ENCODE measurements around the gene CAVIN3.

The CAVIN3 gene

GRCh38 chr11:6327806-6328205 lies 7.5 kb upstream of the CAVIN3 start:
- no peak for DNase-seq (ENCODE audit: low read depth)

GRCh38 chr11:6326985-6327384 lies 6.7 kb upstream of the CAVIN3 start:
- H3K4me3 ChIP-seq (ENCODE audit: low read depth, low read length), result no peak overlapping the region
- no peak for DNase-seq (ENCODE audit: low read depth)

More at GRCh38 chr11:6327806-6328205, 7.5 kb upstream of the CAVIN3 start:
- H3K4me3 ChIP-seq (ENCODE audit: low read depth, low read length), result no peak overlapping the region

- no peak overlapping the region for H3K4me3 ChIP-seq (ENCODE audit: low read depth, low read length)
- no peak for DNase-seq (ENCODE audit: low read depth)
These were observed 6.0 kb upstream of the CAVIN3 start for GRCh38 chr11:6326303-6326702.

DNA sequence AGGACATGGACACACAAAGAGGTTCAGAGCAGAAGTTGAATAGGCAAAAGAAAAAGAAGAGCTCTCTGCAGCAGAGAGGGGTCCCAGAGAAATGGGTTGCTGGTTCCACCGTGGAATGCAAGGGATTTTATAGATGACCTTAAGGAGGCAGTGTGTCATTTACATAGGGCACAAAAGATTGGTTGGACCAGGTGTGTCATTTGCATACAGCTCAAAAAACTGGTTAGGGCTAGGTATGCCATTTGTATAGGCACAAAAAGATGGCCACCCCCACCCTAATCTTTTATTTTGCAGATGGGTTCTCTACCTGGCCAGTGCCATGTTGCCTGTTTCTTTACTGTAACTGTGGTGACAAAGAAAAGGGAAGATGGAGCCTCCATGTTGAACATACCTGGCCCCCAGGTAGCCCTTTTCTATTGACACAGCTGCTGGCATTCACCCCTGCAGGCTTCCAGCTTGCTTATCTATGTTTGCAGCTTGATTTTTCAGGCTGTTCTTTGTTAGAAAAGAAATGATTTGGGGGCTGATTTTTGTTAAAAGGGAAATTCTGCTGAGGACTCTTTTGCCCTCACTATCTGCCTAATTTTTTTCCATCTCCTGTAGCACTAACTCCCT lies 3.1 kb upstream of the CAVIN3 start:
- H3K4me3 ChIP-seq (ENCODE audit: low read depth, low read length), result no peak overlapping the region
- DNase-seq (ENCODE audit: low read depth), result no peak

GRCh38 chr11:6321961-6322362 lies 1.7 kb upstream of the CAVIN3 start:
- DNase-seq (ENCODE audit: low read depth), result no peak
- H3K4me3 ChIP-seq (ENCODE audit: low read depth, low read length), result no peak overlapping the region

DNA sequence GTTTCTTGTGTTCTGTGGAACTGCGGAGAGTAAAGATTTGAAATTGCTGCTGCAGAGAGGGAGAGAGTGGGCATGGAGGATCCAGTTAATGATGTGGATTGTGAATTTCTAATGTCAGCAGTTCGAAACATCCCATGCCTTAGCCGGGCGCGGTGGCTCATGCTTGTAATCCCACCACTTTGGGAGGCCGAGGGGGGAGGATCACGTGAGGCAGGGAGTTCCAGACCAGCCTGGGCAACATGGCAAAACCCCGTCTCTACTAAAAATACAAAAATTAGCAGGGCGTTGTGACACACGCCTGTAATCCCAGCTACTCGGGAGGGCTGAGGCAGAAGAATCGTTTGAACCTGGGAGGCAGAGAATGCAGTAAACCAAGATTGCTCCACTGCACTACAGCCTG lies 1.1 kb upstream of the CAVIN3 start:
- no peak for DNase-seq (ENCODE audit: low read depth)
- peak overlapping the region; percentile 69 for H3K4me3 ChIP-seq (ENCODE audit: low read depth, low read length)

GRCh38 chr11:6319704-6320410 lies 444 bp downstream of the CAVIN3 start:
- peak overlapping the region; percentile 69 for H3K4me3 ChIP-seq (ENCODE audit: low read depth, low read length)
- DNase-seq (ENCODE audit: low read depth), result peak; percentile 84

- H3K4me3 ChIP-seq (ENCODE audit: low read depth, low read length), result peak overlapping the region; percentile 69
- no peak for DNase-seq (ENCODE audit: low read depth)
These were observed 1.1 kb downstream of the CAVIN3 start for GRCh38 chr11:6319001-6319703.

- no peak for DNase-seq (ENCODE audit: low read depth)
- peak overlapping the region; percentile 69 for H3K4me3 ChIP-seq (ENCODE audit: low read depth, low read length)
These were observed 2.1 kb downstream of the CAVIN3 start for GRCh38 chr11:6318204-6318603.

GRCh38 chr11:6315811-6316425 lies 4.4 kb downstream of the CAVIN3 start:
- DNase-seq (ENCODE audit: low read depth), result no peak

GRCh38 chr11:6312106-6312505 lies 8.2 kb downstream of the CAVIN3 start:
- DNase-seq (ENCODE audit: low read depth), result no peak
- H3K4me3 ChIP-seq (ENCODE audit: low read depth, low read length), result no peak overlapping the region

More at GRCh38 chr11:6315811-6316425, 4.4 kb downstream of the CAVIN3 start:
- no peak overlapping the region for H3K4me3 ChIP-seq (ENCODE audit: low read depth, low read length)

- DNase-seq (ENCODE audit: low read depth), result no peak
- no peak overlapping the region for H3K4me3 ChIP-seq (ENCODE audit: low read depth, low read length)
These were observed 12.4 kb downstream of the CAVIN3 start for GRCh38 chr11:6307876-6308275.

DNA sequence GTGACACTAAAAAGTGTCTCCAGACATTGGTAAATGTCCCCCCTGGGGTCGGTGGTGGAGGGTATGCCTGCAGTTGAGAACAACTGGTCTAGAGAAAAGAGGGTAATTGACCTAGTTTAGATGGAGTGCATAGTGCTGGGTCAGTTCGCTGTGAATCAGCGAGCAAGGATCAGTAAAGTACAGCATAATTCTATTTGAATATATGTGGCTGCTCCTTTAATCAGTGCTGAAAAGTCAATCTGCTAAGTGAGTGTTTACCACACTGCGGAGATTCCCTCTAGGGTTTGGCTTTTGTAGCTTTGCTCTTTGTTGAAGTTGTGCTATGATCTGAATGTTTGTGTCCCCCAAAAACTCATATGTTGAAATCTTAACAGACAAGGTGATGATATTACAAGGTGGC lies 15.0 kb downstream of the CAVIN3 start:
- DNase-seq (ENCODE audit: low read depth), result no peak
- H3K4me3 ChIP-seq (ENCODE audit: low read depth, low read length), result no peak overlapping the region

DNA sequence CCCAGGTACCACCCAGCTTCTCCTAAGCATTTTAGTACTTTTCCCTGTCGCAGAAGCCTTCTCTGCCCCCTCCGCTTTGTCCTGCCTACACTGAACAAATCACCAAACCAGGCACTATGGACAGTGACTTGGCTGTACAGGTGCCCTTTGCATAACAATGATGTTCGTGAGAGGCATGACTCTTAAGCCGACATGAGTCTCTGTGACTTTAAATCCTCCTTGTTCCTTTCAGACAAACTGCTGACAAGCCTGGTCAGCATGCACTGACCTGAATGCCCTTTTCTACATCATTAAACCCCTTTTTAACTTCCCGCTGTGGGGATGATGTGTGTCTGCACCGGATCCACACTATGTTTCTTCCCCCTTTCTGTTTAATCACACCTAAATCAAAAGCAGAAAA lies 16.6 kb downstream of the CAVIN3 start:
- DNase-seq (ENCODE audit: low read depth), result no peak
- no peak overlapping the region for H3K4me3 ChIP-seq (ENCODE audit: low read depth, low read length)

GRCh38 chr11:6301096-6301495 lies 19.2 kb downstream of the CAVIN3 start:
- no peak for DNase-seq (ENCODE audit: low read depth)
- no peak overlapping the region for H3K4me3 ChIP-seq (ENCODE audit: low read depth, low read length)

DNA sequence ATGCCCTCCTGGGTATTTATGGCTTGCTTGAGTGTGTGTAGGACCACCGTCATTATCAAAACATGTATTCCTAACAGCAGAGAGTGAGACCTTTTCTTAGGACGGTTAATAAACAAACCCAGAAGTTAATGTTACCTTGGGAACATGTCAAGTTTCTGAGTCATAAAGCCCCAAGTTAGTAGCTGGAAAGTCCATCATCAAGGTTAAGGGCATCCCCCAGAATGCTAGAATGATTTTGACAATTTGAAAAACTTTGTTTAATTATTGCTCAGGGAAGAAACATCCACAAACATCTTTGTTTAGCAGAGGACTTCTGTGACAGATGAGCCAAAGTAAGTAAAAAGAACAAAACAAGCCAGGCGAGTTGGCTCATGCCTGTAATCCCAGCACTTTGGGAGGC lies 20.0 kb downstream of the CAVIN3 start:
- DNase-seq (ENCODE audit: low read depth), result no peak

GRCh38 chr11:6298605-6299004 lies 21.7 kb downstream of the CAVIN3 start:
- no peak overlapping the region for H3K4me3 ChIP-seq (ENCODE audit: low read depth, low read length)
- DNase-seq (ENCODE audit: low read depth), result no peak

More for the DNA sequence above, 20.0 kb downstream of the CAVIN3 start:
- no peak overlapping the region for H3K4me3 ChIP-seq (ENCODE audit: low read depth, low read length)

GRCh38 chr11:6297831-6298230 lies 22.5 kb downstream of the CAVIN3 start:
- no peak for DNase-seq (ENCODE audit: low read depth)
- H3K4me3 ChIP-seq (ENCODE audit: low read depth, low read length), result no peak overlapping the region

DNA sequence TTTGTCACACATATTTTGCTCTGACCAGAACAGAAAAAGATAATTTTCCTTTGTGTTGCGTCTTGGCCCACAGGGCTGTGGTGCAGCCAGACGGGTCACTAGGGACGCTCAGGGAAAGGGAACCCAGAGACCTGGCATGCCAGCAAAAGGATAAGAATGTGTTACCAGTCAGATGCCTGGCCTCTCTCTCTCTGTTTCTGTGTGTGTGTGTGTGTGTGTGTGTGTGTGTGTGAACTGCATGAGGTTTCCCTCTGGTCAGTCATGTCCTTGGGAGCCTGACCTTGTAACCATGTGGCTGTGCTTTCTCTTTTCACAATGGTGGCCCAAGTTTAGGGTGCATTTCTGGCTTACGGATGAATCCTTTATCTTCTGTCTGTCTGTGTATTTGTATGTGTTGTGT lies 35.3 kb downstream of the CAVIN3 start:
- no peak for DNase-seq (ENCODE audit: low read depth)
- H3K4me3 ChIP-seq (ENCODE audit: low read depth, low read length), result no peak overlapping the region

GRCh38 chr11:6284250-6284649 lies 36.1 kb downstream of the CAVIN3 start:
- DNase-seq (ENCODE audit: low read depth), result no peak
- no peak overlapping the region for H3K4me3 ChIP-seq (ENCODE audit: low read depth, low read length)
